ENCODE results near the gene PSMD1.
"Not testable (repeated sequence)": the region's sequence is repeated elsewhere in the genome, so short reads cannot be mapped to it uniquely, and the experiment has no call there.

Gene PSMD1

DNA sequence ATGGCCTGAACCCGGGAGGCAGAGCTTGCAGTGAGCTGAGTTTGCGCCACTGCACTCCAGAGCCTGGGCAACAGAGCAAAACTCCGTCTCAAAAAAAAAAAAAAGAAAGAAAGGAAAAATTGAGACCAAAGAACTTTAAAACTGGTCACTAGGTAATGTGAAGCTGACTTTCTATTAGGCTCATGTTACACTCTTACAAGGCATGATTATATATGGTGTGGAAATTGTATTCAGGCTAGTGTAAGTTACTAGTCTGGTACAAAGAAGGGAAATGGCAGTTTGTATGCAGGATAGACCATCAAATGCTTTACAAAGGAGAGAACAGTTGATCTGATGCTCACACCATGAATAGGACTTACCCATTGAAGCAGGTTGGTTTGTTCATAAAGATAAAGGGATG lies 106.3 kb downstream of the PSMD1 start:
- no peak for DNase-seq

DNA sequence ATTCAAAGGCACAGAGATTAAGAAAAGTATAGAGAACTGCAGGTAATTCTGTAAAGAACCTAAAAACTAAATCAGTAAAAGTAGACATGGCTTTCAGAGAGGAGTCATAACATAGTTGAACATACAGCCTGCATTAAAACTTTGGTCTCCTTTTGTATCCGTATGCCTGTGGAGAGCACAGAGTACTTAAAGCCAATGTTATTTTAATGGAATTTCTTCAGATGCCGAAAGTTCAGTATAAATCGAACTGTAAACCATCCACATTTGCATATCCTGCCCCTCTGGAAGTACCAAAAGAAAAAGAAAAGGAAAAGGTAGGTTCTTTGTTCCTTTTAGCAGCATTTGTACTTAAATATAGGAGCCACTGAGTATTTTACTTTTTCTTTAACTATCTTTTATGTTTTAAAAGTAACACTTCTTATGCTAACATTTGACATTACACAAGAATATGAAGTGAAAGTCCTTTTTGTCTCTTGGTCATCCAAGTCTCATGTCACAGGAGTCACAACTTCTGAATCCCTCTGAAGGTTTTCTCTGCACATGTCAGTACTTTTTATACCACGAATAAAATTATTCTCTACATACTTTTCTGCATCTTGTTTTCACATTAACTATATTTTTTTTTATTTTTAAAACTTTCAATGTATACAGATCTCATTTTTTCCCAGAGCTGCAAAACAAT lies 106.9 kb downstream of the PSMD1 start:
- no peak for DNase-seq

DNA sequence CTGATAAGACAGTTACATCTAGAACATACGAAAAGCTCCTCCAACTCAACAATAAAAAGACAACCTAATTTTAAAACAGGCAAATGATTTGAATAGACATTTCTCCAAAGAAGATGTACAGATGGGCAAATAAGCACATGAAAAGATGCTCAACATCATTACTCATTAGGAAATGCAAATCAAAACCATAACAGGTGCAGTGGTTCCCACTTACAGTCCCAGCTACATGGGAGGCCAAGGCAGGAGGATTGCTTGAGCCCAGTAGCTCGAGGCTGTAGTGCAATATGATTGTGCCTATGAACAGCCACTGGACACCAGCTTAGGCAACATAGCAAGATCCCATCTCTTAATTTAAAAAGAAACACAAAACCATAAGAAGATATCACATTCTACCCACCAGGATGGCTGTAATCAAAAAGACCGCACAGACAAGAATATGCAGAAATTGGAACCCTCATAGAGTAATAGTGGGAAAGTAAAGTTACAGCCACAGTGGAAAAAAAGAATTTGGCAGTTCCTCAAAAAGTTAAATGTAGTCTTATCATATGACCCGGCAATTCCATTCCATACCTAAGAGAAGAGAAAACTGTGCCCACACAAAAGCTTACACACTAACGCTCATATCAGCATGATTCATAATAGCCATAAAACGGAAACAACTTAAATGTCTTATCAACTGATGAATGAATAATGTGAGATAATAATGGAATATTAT lies 111.2 kb downstream of the PSMD1 start:
- DNase-seq: no peak

DNA sequence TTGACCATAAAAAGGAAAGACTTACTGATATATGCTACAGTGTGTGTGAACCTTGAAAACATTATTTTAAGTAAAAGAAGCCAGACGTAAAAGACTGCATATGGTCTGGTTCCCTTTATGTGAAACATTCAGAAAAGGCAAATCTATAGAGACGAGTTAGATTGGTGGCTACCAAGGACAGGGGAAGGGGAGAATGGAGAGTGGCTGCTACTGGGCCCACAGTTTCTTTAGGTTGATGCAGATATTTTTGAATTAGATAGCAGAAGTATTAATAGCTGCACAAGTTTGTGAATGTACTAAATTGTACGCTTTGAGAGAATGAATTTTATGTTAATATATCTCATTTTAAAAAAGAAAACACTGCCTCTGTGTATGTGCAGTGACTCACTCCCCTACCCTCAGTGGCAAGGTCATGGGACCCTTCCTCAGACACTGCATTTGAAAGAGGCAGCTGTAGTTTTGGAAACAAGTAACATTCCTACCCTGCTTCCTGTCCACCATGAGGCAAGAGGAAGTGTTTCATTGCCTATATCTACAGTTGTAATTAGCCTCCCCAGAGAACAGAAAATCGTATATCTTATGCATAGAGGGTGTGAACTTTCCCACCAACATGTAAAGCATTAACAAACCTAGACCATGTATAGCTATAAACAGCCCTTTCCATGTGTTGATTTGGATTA lies 111.9 kb downstream of the PSMD1 start:
- no peak for DNase-seq

DNA sequence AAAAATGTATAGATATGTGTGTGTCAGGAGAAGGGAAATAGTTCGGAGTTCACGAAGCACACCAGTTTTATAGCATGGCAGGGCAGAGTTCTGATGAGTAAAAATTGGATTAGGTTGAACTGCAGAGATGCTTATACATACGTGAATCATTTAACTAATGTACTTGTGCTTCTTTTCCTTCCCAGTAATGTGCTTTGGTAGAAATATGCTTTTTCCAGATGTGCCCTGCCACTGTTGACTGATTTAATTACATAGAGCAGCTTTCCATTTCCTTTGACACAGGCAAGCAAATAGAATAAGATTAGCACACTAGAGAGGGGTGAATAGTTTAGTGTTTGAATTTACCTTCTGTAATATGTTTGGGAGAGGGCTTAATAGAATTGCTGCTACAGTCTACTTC lies 112.8 kb downstream of the PSMD1 start:
- no peak for DNase-seq

DNA sequence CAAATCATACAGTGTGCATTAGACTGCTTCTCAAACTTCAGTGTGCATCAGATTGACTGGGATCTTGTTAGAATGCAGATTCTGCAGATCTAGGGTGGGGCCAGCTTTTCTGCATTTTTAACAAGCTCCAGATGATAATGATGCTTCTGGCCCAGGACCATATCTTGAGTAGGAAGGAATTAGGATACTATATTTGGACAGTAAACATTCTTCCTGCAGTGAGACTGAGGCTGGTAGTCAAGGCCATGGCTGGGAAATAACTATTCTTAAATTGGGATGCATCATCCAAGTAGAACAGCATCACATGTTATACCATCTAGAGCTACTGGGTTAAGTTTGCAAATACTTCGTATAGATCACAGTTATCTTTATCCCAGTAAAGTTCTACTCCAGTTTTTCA lies 113.4 kb downstream of the PSMD1 start:
- no peak for DNase-seq

DNA sequence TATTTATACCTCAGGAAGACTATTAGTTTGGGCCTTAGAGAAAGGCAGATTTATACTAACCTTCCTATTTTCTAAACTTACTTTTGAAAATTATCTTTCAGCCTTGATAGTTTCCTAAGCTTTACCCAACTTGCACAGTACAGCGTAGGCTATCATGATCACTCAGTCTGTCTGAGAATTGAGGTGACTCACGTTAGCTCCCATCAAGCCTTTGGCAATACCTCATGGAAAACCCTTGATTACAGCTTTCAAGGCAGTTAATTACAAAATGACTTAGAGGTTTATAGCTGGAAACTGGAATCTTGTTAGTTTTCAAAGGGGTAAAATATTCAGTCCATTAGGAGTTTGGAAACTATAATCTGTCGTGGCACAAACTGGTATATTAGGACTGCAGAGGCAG lies 115.4 kb downstream of the PSMD1 start:
- DNase-seq: no peak

DNA sequence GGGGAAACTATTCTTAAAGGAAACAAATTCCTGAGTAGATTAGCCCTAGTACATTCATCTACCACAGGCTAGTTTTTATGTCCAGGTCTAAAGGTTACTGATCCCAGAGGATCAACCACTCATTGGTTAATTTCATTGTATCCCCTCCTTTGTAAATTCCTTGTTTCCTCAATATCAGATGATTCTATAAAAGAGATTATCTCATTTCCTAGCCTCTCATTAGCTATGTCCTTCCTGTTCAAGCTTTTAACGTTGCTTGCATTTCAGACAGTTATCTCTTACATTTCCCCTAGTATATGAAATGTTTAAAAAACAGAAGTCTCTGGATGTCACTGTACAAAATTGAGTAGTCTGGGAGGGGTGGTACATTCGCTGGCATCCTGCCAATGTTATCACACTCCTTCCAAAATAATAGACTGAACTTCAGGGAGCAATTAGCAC lies 117.6 kb downstream of the PSMD1 start:
- DNase-seq: no peak

DNA sequence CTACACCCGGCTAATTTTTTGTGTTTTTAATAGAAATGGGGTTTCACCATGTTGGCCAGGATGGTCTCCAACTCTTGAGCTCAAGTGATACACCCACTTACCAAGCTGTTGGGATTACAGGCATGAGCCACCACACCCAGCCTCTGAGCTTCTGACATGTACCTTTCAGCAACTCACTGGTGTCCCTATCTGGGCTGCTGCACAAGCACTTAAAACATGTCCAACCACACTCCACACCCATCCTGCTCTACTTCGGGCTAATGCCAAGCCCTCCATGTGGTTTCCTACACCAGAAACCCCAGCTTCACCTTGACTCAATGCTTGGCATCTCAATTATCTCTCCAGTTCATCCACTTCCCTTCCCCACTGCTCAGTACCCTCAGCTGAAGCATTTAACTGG lies 119.4 kb downstream of the PSMD1 start:
- no peak for DNase-seq

DNA sequence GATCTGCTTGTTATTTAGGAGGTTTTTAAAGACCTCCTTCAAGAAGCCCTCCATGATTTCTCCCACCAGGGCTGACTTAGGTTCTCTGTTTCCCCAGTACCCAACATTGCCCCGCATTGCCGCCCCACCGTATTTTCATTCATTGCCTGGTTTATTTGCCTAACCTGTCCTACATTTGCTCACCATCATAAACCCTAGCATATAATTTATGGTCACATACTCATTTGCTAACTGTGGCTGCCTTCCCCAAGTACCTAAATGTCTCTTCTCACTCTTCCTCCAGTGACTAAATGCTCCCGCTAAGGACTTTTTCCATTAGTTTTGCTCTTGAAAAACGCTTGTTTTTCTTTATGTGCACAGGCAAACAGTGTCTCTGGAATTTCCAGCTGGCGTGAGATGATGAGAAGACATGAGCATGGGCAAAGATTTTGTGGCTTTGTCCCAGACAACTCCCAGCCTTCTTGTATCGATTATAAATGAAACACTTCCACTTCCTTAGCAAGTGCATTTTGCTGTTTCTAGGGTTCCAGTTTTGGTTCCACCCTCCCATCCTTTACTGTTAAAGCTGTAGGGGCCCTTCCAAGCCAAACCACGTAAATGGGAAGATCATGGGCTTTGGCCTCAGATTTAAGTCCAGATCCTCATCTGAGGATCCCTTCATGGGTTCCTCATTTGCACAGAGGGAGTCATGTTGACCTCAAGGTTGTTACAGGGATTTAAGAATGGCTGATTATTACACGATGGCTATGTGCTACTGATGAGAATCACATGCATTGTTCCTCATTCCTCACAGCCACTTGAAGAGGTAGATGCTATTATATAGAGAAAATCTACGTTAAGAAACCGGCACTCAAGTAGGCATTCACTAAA lies 120.7 kb downstream of the PSMD1 start:
- DNase-seq: no peak

DNA sequence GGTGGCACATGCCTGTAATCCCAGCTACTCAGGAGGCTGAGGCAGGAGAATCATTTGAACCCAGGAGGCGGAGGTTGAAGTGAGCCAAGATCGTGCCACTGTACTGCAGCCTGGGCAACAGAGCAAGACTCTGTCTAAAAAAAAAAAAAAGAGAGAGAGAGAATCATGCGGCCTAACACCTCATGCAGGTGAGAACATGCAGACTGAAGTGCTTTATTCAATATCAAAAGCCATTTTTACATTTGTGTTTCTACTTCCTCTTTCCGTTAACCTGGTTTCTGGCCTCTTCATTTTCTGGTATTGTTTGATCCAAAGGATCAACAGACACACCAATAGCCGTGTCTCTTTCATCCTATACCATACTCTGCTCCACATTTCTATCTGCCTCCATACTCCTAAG lies 122.1 kb downstream of the PSMD1 start:
- DNase-seq: not testable (repeated sequence)

DNA sequence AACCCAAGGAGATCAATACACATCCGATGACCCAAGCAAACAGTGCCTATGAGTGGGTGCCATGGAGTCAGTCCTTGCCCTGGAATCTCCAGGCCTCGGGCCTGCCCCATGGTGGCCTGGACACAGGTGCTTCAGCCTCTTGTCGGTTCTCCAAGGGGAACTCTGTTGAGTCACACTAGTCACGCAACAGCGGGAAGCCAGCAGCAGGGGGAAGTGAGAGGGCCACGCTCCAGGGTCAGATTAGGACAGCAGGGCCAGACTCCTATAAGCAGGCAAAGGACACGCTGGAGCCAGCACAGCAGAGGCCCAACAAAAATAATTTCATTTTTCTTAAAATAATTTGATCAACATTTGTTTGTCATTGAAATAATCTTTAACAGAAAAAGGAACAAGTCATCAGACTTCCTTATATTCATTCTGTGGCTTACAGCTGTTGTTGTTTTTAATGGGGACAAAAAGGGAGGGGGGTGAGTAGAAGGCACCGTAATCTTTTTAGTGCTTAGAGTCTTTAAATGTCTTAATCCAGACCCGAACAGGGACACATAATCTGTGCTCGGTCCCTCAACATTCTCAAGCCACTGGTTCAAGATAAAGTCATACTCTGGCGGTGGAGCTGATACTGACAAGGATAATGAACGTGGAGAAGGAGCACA lies 125.3 kb downstream of the PSMD1 start:
- DNase-seq: no peak

DNA sequence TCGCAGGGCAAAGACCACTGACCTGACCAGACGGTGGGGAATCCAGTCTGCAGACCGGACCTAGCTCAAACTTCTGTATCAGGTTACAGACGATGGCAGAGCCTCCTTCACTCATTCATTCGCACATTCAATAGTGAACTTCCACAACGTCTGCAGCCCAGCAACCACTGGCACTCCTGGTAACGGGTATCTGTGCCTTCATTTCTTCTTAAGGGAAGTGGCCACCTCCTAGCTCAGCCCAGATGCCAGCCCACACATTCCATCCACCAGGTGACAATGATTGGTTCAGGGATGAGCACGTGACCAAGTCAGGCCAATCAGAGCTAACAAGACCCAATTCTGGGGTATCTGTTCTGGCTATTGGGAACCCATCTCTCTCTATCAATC lies 125.8 kb downstream of the PSMD1 start:
- DNase-seq: no peak

DNA sequence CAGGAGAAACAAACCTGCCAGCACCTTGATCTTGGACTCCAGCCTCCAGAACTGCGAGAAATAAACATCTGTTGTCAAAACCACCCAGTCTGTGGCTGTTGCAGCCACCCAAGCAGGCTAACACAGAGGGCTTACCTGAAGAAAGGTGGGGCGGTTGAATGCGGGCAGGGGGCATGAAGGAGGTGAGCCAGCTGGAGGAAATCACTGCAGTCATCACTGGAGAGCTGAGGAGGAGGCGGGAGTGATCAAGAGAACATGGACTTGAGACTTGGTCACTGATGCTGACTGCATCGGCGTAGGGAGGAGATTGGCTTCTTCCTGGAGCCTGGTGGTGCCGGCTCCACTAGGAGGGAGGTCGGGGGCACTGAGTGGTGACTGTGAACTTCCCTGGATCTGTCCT lies 127.2 kb downstream of the PSMD1 start:
- no peak for DNase-seq

DNA sequence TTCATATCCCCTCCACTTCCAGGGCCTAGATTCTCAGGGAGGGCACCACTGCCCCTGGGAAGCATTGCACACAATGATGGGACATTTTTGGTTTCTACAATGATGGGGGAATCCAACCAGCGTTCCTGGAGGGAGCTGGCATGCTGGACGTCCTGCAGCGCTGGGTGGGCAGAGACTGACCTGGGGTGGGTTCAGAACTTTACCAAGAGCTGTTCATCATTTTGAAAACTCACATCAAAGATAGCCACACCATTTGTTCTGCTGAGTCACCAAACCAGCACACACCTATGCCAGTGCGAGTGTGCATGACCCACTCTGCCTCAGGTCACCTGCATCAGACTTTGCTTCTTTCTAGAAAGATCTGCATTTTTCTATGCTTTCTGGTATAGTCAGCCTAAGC lies 127.7 kb downstream of the PSMD1 start:
- no peak for DNase-seq

DNA sequence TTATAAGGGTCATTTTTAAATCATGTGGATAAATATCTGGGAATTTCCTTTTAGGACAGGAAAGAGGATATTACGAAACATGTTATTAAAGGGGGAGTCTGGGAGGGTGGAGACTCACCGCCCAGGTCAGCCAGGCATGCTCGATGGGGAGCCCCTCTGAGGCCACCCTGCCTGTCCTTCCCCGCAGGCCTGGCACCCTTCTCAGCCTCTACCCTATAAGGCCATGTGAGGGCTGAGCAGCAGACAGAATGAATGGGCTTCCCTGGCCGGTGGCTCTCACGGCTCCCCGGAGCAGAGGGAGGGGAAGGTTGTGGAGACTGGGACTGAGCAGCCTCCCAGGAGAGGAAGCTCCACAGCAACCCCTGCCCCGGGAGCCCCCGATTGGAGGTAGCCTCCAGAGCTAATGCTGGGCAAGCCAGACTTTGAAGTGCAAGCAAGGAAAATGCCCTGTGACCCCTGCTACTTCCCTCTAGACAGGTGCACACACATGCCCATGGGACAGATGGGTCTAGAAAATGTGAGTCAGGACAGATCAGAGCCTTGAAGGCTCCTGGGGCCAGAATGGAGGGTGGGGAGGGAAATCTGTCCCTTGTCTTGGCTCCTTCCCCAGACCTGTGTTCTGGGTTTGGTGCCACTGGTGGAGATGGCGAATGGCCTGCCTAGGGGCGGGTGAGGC lies 128.5 kb downstream of the PSMD1 start:
- DNase-seq: no peak

DNA sequence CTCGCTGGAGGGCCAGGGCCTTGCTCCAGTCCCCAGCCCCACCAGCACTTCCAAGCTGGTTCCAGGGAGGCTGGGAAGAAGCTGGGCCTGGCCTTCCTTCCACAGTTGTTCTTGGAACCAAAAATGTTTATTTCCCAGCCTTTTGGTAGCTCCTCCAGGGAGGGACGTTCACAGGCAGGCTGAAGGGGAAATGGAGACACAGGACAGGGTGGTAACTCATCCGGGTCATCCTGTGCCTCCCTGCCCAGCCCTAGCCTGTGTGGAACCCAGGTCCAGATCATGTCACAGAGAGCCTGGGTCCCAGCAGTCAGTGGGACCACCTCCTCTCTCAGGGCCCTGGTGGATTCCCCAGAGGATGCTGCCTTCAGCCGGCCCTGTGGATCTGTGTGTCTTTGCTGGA lies 129.2 kb downstream of the PSMD1 start:
- DNase-seq: no peak

DNA sequence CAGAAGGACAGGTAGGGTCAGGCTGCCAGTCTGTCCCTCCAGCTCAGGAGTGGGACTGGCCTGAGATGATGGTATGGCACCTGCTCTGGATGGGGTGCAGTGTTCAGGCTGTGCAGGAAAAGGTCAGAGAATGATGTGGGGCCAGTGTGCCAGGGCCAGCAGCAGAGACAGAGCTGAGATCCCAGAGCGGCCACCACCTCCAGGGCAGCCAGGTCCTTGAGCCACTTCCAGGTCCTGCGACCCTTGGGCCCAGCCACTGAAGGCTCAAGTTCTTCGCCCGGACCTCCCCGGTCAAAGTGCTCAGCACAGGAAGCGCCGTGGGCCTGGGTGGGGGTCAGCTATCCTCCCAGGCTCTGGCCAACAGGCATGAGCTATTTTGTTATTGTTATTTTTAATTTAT lies 129.7 kb downstream of the PSMD1 start:
- DNase-seq: no peak

DNA sequence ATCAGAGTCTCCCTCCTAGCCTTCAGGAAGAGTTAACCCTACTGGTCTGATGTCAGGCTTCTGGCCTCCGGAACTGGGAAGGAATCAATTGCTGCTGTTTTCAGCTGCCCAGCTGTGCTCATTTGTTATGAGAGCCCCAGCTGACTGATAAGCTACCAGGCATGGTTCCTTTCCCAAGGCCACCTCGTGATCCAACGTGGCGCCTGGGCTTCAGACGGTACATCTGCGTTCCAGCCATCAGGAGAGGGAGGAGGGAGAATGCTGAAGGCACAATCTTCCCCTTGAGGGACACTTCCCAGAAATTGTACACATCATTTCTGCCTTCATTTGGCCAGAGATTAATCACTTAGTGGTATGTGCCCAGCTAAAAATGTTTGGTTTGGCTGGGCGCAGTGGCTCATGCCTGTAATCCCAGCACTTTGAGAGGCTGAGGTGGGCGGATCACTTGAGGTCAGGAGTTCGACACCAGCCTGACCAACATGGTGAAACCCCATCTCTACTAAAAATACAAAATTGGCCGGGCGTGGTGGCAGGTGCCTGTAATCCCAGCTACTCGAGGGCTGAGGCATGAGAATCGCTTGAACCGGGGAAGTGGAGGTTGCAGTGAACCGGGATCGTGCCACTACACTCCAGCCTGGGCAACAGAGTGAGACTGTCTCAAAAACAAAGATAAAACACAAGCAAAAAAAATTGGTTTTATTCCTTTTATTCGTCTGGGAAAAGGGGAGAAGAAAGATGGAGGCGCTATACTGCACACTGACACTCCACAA lies 131.3 kb downstream of the PSMD1 start:
- no peak for DNase-seq

DNA sequence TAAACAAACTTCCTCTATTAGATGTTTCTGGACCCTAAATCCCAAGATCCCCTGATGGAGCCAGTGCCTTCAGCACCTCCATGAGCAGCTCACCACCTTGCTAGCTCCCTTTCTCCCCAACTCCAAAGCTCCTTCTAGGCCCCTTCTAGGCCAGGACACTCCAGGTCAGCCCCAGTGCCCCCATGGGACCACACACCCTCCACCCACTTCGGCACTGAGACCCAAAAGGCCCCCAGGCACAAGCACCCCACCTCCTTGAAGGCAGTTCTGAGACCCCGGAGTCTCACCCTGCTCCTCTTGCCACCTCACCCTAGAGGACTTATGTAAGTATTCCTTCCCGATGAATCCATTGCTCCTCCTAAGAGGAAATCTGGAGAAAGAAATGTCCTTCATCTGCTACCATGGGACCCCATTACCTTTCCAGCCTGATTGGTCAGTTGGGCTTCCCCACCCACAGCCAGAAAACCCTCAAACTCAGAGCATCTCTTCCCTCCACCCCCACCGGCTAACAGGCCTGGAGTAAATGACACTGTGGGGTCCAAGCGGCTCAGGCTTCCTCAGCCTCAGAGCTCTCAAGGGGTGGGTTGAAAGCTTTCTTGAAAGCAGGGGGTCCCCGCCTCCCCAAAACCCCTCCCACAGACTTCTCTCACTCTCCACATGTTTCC lies 132.0 kb downstream of the PSMD1 start:
- no peak for DNase-seq

DNA sequence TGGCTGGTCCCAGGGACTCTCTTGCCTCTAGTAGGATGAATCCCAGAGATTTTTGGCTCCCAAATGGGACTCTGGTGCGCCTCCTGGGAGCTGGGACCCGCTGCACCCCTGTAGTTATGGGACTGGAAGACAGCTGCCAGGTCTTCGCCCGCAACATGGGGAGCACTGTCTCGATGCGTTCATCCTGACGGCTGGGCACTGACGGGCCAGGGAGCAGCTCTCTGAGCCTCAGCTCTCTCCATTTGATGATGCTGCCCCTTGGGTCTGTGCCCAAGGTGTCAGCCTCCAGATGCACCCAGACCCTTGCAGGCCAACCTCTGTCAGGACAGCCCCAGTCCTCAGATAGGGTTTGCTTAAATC lies 132.5 kb downstream of the PSMD1 start:
- no peak for DNase-seq

All from NCI-H1092 treated with DMSO at 0.1 percent for 48 hours (cell line).